ENCODE measurements around the gene UBXN11. TPM values are rescaled to one million over a fixed set of nuclear protein-coding genes. Genes with fewer than 3 reads are reported as not detected.

Gene UBXN11
- total and polyA plus RNA-seq, 2 donors from 2014 or later, result 30.2 to 55.0 TPM

- H3K9me3 ChIP-seq (ENCODE audit: control insufficient read depth in 2 of 3, insufficient read depth in 1 of 3, low read length in 3 of 3), result no peaks in the 10 kb centered on the region
- no peaks in the 10 kb centered on the region for H3K27me3 ChIP-seq (ENCODE audit: control insufficient read depth, insufficient read depth, low read length)
- H3K4me3 ChIP-seq (ENCODE audit: low read length in 3 of 3), result no peak overlapping the region
- no peak overlapping the region for H3K27ac ChIP-seq (ENCODE audit: low read depth in 2 of 2, low read length in 2 of 2)
- intact Hi-C loops (cut with DNase I), result no loop called here
- no peak overlapping the region for H3K9ac ChIP-seq (ENCODE audit: low read length in 3 of 3)
- H3K36me3 ChIP-seq (ENCODE audit: control insufficient read depth in 2 of 3, insufficient read depth in 3 of 3, low read length in 3 of 3), result no peaks in the 10 kb centered on the region
- DNase-seq (no peak), FAIRE-seq (no peak)
- peaks cover 7 to 15% (median 11%) of the 10 kb centered on the region in 3 donors for H3K4me1 ChIP-seq (ENCODE audit: control insufficient read depth in 2 of 3, insufficient read depth in 2 of 3, low read depth in 1 of 3, low read length in 3 of 3)
- TF ChIP-seq, protein P1, sequence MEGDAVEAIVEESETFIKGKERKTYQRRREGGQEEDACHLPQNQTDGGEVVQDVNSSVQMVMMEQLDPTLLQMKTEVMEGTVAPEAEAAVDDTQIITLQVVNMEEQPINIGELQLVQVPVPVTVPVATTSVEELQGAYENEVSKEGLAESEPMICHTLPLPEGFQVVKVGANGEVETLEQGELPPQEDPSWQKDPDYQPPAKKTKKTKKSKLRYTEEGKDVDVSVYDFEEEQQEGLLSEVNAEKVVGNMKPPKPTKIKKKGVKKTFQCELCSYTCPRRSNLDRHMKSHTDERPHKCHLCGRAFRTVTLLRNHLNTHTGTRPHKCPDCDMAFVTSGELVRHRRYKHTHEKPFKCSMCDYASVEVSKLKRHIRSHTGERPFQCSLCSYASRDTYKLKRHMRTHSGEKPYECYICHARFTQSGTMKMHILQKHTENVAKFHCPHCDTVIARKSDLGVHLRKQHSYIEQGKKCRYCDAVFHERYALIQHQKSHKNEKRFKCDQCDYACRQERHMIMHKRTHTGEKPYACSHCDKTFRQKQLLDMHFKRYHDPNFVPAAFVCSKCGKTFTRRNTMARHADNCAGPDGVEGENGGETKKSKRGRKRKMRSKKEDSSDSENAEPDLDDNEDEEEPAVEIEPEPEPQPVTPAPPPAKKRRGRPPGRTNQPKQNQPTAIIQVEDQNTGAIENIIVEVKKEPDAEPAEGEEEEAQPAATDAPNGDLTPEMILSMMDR (IDR thresholded peaks at IDR 0.05; ENCODE audit: borderline replicate concordance, extremely low read depth, insufficient read depth), result no peak
Observed at GRCh38 chr1:26283279-26283853, 23.1 kb downstream of the UBXN11 start.

- no peak overlapping the region for H3K9ac ChIP-seq (ENCODE audit: low read length in 3 of 3)
- TF ChIP-seq, protein P1 (IDR thresholded peaks at IDR 0.05; ENCODE audit: borderline replicate concordance, extremely low read depth, insufficient read depth), result no peak
- no peaks in the 10 kb centered on the region for H3K36me3 ChIP-seq (ENCODE audit: control insufficient read depth in 2 of 3, insufficient read depth in 3 of 3, low read length in 3 of 3)
- intact Hi-C loops (cut with DNase I), result no loop called here
- FAIRE-seq (no peak), DNase-seq (peak in 1 of 5 donors; percentile 73)
- no peaks in the 10 kb centered on the region for H3K27me3 ChIP-seq (ENCODE audit: control insufficient read depth, insufficient read depth, low read length)
- H3K4me3 ChIP-seq (ENCODE audit: low read length in 3 of 3), result no peak overlapping the region
- no peaks in the 10 kb centered on the region for H3K9me3 ChIP-seq (ENCODE audit: control insufficient read depth in 2 of 3, insufficient read depth in 1 of 3, low read length in 3 of 3)
- H3K27ac ChIP-seq (ENCODE audit: low read depth in 2 of 2, low read length in 2 of 2), result no peak overlapping the region
- H3K4me1 ChIP-seq (ENCODE audit: control insufficient read depth in 2 of 3, insufficient read depth in 2 of 3, low read depth in 1 of 3, low read length in 3 of 3), result peaks cover 7 to 20% (median 18%) of the 10 kb centered on the region in 3 donors
Observed at GRCh38 chr1:26282401-26282918, 24.0 kb downstream of the UBXN11 start.

DNA sequence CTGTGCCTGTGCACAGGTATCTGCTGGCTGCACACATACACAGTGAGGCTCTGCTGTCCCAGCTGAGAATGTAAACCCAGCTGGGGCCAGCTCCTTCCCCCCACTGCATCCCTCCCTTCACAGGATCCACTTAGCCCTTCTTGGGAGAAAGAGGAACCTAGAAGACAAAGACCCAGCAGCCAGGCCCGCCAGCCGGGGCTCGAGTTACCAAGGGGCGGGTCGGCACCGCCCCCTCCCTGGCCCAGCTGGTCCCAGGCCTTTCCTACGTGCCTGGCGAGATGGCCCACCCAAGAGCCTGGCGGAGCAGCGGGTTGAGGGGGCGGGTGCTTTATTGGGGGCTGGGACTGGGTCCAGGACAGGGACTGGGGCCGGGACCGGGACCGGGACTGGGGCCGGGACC, 24.5 kb downstream of the UBXN11 start:
- Histone ChIP-seq H3K4me1 (ENCODE audit: control insufficient read depth in 2 of 3, insufficient read depth in 2 of 3, low read depth in 1 of 3, low read length in 3 of 3) (peaks cover 7 to 25% (median 22%) of the 10 kb centered on the region in 3 donors), H3K27ac (ENCODE audit: low read depth in 2 of 2, low read length in 2 of 2) (no peak overlapping the region), H3K9ac (ENCODE audit: low read length in 3 of 3) (no peak overlapping the region), H3K36me3 (ENCODE audit: control insufficient read depth in 2 of 3, insufficient read depth in 3 of 3, low read length in 3 of 3) (no peaks in the 10 kb centered on the region), H3K9me3 (ENCODE audit: control insufficient read depth in 2 of 3, insufficient read depth in 1 of 3, low read length in 3 of 3) (no peaks in the 10 kb centered on the region), H3K4me3 (ENCODE audit: low read length in 3 of 3) (no peak overlapping the region), H3K27me3 (ENCODE audit: control insufficient read depth, insufficient read depth, low read length) (no peaks in the 10 kb centered on the region)
- DNase-seq (peak; percentile 73 to 90 (median 86)), FAIRE-seq (no peak)
- intact Hi-C loops (cut with DNase I), result no loop called here
- TF ChIP-seq, protein P1 (IDR thresholded peaks at IDR 0.05; ENCODE audit: borderline replicate concordance, extremely low read depth, insufficient read depth), result no peak
